Activated CD8-positive, alpha-beta memory T cell treated with anti-CD3 and anti-CD28 coated beads for 36 hours (primary cell): Measurements from ENCODE around the gene CHST6. TPM values are rescaled to one million over a fixed set of nuclear protein-coding genes. Genes with fewer than 3 reads are reported as not detected.
"Not testable (repeated sequence)": the region's sequence is repeated elsewhere in the genome, so short reads cannot be mapped to it uniquely, and the experiment has no call there.

ENCODE experiments used
- CTCF ChIA-PET: fragments of 350-600 bp; sonication (Branson Sonifier 250); formaldehyde crosslinking; loops from one replicate; lab custom pipeline; 2021; ENCODE audit warnings: antibody characterized with exemption; lab: Charles Lee
- POLR2A ChIA-PET: fragments of 350-600 bp; sonication (Branson Sonifier 250); formaldehyde crosslinking; loops from one replicate; lab custom pipeline; 2021; ENCODE audit warnings: antibody characterized with exemption; lab: Charles Lee
- total RNA-seq, 2 experiments: library from RNA; stranded (reverse); gene quantifications; one replicate each; pipeline ENCODE4 v1.2.3, GENCODE V29; 2021

Gene CHST6
- total RNA-seq, 2 experiments from 2014 or later: 0.04 to 0.06 TPM

DNA sequence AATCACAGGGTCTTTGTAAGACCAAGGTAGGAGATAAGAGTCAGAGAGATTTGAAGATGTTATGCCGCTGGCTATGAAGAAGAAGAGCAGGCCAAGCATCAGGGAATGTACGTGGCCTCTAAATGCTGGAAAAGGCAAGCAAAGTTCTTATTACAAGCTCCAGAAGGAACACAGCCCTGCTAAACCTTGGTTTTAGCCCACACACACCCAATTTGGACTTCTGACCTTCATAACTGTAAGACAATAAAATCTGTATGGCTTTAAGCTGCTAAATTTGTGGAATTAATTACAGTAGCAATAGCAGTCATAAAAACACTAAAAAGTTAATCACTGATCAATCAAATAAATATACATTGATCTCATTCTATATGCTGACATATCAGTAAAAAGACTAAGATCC, 36.8 kb downstream of the CHST6 start:
- POLR2A ChIA-PET: no interaction called here
- CTCF ChIA-PET: interaction anchor here (0.6 kb wide), 1 partner anchor 52 kb away, joined by 3 read pairs; no protein-coding TSS in a partner anchor

- ChIA-PET CTCF (interaction anchor here (0.6 kb wide), 1 partner anchor 52 kb away, joined by 3 read pairs; no protein-coding TSS in a partner anchor), POLR2A (interaction anchor here (0.6 kb wide), 1 partner anchor 239 kb away, joined by 3 read pairs; no protein-coding TSS in a partner anchor)
Measured at GRCh38 chr16:75458029-75458428, 37.2 kb downstream of the CHST6 start.

DNA sequence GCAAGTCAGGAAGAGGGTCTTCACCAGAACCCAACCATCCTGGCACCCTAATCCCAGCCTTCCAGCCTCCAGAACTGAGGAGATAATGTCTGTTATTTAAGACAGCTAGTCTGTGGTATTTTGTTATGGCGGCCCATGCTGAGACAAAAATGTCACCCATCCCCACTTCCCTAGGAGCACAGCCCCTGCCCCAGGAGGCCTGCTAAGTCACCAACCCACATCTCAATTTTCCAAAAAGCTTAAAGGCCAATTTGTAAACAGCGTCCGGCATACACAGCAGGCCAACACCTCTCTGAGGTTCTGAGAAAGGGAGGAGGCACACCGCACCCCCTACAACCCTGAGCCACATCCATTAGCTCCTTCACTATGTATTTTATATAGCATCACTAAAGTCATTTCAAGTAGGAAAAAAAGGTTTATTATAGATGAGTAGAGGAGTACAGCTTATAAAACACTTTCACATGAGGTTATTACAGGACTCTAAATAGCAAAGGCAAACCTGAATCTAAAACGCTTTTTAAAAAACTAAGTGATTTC, 37.7 kb downstream of the CHST6 start:
- CTCF ChIA-PET: interaction anchor here (1.3 kb wide), 1 partner anchor 12 kb away, joined by 3 read pairs; no protein-coding TSS in a partner anchor
- POLR2A ChIA-PET: interaction anchor here (0.6 kb wide), 1 partner anchor 238 kb away, joined by 3 read pairs; no protein-coding TSS in a partner anchor

GRCh38 chr16:75456971-75457370, 38.3 kb downstream of the CHST6 start:
- ChIA-PET POLR2A (no interaction called here), CTCF (interaction anchor here (0.8 to 1.3 kb wide), 2 partner anchors 13 to 60 kb away, joined by 3 read pairs; no protein-coding TSS in a partner anchor)

DNA sequence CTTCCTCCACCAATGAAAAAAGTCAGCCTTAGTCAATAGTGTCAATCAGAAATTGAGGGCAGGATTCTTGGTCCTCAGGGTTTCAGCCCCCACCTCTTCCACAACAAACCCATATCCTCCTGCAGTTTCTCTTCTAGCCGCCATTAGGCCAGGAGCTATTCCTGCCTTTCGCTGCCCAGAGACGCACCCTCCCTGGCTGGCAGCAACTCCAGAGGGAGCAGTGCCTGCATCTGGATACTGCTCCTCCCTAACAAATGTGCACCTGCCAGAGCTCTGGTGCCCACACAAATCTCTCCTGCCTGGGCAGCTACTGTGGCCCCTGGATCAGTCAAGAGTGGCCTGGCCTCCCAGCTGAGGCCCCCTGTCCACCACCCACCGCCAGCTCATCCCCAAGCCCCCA, 38.8 kb downstream of the CHST6 start:
- POLR2A ChIA-PET: not testable (repeated sequence)
- CTCF ChIA-PET: interaction anchor here (0.8 to 1.3 kb wide), 2 partner anchors 13 to 61 kb away, joined by 3 read pairs; no protein-coding TSS in a partner anchor

DNA sequence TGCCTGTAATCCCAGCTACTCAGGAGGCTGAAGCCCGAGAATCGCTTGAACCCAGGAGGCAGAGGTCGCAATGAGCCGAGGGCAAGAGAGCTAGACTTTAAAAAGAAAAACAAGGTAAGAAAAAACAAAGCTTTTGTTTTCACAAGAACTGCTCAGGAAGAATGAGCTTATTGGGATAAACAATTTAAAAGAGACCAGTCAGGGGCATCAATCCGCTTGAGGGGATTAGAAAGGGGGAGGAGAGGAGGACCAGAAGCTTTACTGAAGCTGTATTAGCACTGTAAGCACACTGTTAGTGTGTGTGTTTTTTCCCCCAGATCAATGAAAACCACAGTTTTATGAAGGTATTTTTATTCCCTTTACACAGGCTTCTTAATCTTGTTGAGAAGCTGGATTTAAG, 39.6 kb downstream of the CHST6 start:
- ChIA-PET POLR2A (no interaction called here), CTCF (no interaction called here)

DNA sequence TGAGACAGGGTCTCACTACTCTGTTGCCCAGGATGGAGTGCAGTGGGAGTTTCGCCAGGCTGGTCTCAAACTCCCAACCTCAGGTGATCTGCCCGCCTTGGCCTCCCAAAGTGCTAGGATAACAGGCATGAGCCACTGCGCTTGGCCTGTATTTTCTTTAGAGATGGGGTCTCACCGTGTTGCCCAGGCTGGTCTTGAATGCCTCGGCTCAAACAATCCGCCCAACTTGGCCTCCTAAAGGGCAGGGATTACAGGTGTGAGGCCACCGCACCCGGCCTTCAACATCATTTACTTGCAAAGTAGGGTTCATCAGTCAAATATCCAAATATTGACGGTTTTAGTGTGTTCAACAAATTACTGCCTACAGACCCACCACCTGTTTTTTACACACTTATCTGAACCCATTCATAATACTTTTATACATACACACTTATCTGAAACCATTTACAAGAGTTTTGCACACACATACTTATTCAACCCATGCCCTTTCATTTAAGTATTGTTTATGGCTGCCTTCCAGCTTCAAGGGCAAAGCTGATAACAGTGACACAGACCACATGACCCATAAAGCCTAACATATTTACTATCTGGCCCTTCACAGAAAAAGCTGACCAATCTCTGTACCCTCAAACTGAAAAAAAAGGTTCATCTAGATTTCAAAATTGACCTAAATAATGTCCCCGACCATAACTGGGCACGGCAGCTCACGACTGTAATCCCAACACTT, 42.6 kb downstream of the CHST6 start:
- POLR2A ChIA-PET: no interaction called here

DNA sequence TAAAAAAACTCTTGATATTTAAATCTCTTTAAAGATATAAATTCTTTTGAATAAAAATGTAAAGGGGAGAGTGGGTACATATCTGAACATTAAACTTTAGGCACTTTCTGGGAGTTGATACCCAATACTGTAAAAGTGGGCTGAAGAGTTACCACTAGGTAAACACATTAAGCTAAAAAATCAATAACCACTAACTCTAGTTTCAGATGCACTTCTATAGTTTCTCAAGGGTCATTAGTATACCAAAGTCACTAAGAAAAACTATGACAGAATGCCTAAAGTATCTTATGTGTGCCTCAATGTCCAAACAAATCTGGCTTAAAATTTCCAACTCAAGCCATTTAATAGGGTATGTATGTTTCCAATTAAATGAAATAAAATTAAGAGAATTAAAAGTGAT, 48.8 kb downstream of the CHST6 start:
- POLR2A ChIA-PET: interaction anchor here (0.7 kb wide), 1 partner anchor 61 kb away, joined by 3 read pairs; no protein-coding TSS in a partner anchor
- CTCF ChIA-PET: interaction anchor here (1.0 kb wide), 1 partner anchor 19 kb away, joined by 3 read pairs; no protein-coding TSS in a partner anchor

More for the DNA sequence above, 42.6 kb downstream of the CHST6 start:
- CTCF ChIA-PET: no interaction called here

DNA sequence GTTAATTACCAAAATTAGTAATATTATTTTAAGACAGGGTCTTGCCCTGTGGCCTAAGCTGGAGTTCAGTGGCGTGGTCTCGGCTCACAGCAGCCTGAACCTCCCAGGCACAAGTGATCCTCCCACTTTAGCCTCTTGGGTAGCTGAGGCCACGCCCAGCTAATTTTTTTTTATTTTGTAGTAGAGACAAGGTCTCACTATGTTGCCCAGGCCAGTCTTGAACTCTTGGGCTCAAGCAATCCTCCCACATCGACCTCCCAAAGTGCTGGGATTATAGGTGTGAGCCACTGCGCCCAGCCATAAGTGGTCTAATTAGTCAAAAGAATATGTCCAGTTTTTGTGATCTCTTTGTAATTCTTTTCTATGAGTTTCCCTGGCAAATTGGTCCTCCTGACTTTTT, 49.9 kb downstream of the CHST6 start:
- ChIA-PET POLR2A (interaction anchor here (1.2 kb wide), 1 partner anchor 12 kb away, joined by 3 read pairs; the partner anchor contains the start of gene CFDP1), CTCF (no interaction called here)

GRCh38 chr16:75443298-75443697, 51.9 kb downstream of the CHST6 start:
- ChIA-PET CTCF (no interaction called here), POLR2A (no interaction called here)

- ChIA-PET POLR2A (interaction anchor here (0.8 to 1.3 kb wide), 7 partner anchors 11 to 213 kb away, joined by 3 to 5 read pairs (median 4); partner anchors contain the start of genes KARS1 and TERF2IP), CTCF (interaction anchor here (0.6 to 2.7 kb wide), 7 partner anchors 10 to 215 kb away, joined by 3 to 14 read pairs (median 4); partner anchors contain the start of gene TMEM170A)
Measured at GRCh38 chr16:75433732-75434413, 61.4 kb downstream of the CHST6 start.

- POLR2A ChIA-PET: interaction anchor here (0.8 to 1.3 kb wide), 7 partner anchors 12 to 214 kb away, joined by 3 to 5 read pairs (median 4); partner anchors contain the start of genes ADAT1, KARS1 and TERF2IP
- CTCF ChIA-PET: interaction anchor here (0.7 to 2.7 kb wide), 8 partner anchors 11 to 1779 kb away, joined by 3 to 14 read pairs (median 6); partner anchors contain the start of gene TMEM170A
Measured at GRCh38 chr16:75432828-75433731, 62.2 kb downstream of the CHST6 start, which contains the start of gene CFDP1. Gene CFDP1, minus strand, starts transcription at chr16:75433503. Its CDS starts 151 bp downstream, at chr16:75433352.

GRCh38 chr16:75429621-75430403, 65.4 kb downstream of the CHST6 start:
- POLR2A ChIA-PET: no interaction called here
- CTCF ChIA-PET: no interaction called here

GRCh38 chr16:75426524-75426923, 68.7 kb downstream of the CHST6 start:
- CTCF ChIA-PET, POLR2A ChIA-PET: not testable (repeated sequence)

GRCh38 chr16:75424105-75424762, 71.0 kb downstream of the CHST6 start:
- CTCF ChIA-PET, POLR2A ChIA-PET: not testable (repeated sequence)

DNA sequence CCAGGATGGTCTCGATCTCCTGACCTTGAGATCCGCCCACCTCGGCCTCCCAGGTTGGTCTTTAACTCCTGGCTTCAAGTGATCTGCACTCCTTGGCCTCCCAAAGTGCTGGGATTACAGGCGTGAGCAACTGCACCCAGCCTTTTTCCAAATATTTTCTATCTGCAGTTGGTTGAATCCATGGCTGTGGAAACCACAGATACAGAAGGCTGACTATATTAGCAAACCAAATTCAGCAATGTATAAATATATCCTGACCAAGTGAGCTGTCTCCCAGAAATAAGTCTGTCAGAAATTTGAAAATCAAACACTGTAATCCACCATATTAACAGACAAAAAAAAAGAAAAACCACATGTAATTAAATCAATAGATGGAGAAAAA, 71.5 kb downstream of the CHST6 start:
- POLR2A ChIA-PET: no interaction called here
- CTCF ChIA-PET: no interaction called here
